Epithelial cell of esophagus (primary cell): ENCODE data around the gene PLRG1.

Experiments
- DNase-seq: peaks from one replicate; pipeline ENCODE4 v3.0.0; 2010; ENCODE audit warnings: low read depth
- H3K4me3 ChIP-seq: 2 replicates; pipeline ENCODE4 v1.5.1; 2011; ENCODE audit warnings: mild to moderate bottlenecking, low read length, control low read depth
- TF ChIP-seq, protein P1 (sequence below): IDR thresholded peaks from 2 replicates; pipeline ENCODE4 v1.5.1; 2011; ENCODE audit warnings: low read depth, mild to moderate bottlenecking, low read length, control low read depth, inconsistent platforms; ENCODE audit not compliant: insufficient read depth; ENCODE audit errors: missing control alignments

PLRG1 gene

DNA sequence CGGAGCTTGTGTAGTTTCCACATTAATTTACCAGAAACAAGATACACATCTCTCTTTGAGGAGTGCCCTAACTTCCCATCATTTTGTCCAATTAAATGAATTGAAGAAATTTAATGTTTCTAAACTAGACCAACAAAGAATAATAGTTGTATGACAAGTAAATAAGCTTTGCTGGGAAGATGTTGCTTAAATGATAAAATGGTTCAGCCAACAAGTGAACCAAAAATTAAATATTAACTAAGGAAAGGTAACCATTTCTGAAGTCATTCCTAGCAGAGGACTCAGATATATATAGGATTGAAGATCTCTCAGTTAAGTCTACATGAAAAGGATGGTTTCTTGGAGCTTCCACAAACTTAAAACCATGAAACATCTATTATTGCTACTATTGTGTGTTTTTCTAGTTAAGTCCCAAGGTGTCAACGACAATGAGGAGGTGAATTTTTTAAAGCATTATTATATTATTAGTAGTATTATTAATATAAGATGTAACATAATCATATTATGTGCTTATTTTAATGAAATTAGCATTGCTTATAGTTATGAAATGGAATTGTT, 12.6 kb upstream of the PLRG1 start, which contains the start of gene FGB:
TSS of gene FGB (plus strand) at position 315 of the 558 bp plus-strand sequence. CDS start at position 323, 8 bp downstream.
- H3K4me3 ChIP-seq, result no peak within 1 kb of the TSS
- TF ChIP-seq, protein P1, sequence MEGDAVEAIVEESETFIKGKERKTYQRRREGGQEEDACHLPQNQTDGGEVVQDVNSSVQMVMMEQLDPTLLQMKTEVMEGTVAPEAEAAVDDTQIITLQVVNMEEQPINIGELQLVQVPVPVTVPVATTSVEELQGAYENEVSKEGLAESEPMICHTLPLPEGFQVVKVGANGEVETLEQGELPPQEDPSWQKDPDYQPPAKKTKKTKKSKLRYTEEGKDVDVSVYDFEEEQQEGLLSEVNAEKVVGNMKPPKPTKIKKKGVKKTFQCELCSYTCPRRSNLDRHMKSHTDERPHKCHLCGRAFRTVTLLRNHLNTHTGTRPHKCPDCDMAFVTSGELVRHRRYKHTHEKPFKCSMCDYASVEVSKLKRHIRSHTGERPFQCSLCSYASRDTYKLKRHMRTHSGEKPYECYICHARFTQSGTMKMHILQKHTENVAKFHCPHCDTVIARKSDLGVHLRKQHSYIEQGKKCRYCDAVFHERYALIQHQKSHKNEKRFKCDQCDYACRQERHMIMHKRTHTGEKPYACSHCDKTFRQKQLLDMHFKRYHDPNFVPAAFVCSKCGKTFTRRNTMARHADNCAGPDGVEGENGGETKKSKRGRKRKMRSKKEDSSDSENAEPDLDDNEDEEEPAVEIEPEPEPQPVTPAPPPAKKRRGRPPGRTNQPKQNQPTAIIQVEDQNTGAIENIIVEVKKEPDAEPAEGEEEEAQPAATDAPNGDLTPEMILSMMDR, result no peak
- DNase-seq, result no peak

DNA sequence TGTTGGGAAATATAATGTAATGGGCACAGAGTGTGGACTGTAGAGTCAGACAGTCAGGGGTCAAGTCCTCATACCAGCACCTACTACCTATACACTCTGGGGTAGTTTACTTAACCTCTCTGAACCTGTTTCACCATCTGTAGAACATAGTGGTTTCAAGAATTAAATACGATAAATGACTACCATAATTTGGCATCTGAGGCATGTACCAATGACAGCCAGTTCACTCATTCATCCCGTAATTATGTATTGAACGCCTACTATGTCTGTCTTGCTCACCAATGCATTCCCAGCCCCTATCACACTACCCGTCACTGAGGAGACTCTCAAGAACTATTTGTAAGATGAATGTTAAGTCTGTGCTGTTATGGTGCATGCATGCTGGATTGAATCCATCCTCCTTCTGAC, 10.6 kb upstream of the PLRG1 start:
- TF ChIP-seq, protein P1, result no peak
- H3K4me3 ChIP-seq, result no peak overlapping the region
- peak; percentile 83 for DNase-seq

DNA sequence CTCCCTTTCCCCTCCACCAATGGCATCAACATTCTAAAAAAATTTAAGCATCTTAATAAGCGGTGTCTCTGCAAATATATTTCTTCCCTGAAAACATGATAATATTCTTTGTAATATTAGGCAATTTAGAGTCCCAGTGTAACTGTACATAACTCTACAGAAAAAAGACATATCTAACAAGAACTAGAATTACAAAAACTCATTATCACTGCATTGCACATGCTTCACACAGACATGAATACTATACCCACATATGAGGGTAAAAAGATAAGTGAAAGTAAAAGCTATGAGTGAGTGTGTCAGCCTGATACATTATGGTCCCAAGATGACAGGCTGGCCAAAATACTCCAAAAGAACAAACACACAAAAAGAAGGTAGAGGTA, 10.2 kb upstream of the PLRG1 start:
- no peak for DNase-seq
- no peak overlapping the region for H3K4me3 ChIP-seq
- TF ChIP-seq, protein P1, result no peak

DNA sequence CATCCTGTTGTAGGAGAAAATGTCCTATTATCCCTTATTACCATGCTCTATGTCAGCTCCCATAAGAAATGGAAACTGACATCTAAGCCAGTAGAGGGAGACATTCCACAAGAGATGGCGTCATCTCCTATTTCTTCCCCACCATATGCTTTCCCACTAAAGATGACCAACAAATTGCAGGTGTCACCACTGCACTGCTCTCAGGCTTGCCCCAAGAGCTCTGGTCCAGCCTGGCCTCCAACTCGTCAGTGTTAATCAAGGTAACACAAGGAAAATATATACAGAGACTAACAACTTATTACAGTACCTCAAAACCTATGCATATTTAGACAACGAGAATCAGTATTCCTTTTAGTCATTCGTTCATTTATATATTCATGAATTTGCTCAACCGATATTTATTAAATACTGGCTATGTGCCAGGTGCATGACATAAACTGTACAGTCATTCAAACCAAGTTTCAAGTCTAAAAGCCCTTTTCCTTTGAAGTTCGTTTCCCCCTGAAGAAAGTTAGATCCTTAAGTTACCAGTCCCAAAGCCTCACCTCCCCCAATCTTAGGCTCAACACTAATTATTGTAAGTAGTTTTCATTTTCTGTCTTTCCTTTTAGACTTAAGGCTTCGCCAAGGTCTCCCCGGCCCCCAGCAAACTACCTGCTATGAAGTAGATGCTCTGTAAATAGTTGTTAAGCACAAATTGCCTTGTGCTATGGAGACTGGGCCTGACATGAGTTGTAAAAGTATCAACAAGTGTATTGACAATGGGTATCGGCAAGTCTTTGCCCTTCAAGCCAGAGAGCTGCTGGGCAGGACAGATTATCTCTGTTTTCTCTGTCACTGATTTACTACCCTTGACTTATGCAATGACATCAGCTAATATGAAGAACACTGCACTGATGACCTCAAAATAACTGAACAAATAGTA, 9.6 kb upstream of the PLRG1 start:
- DNase-seq, result peak; percentile 76
- TF ChIP-seq, protein P1, result peak; percentile 78
- no peak overlapping the region for H3K4me3 ChIP-seq

DNA sequence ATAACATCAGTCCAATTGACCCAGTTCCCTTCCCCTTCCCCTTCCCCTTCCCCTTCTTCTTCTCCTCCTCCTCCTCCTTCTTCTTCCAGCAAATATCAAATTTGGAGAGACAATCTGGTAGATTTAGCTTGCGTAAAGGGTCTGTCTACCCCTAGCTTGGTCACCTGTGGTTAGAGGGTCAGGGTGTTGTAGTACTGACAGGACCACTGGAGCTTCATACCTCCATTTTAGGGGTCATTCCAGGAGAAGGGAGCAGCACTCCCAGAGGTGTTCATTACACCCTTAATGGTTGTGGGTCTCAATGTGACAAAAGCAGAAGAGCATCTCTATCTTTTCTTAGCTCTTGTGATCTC, 8.9 kb upstream of the PLRG1 start:
- TF ChIP-seq, protein P1, result no peak
- DNase-seq, result no peak
- H3K4me3 ChIP-seq, result no peak overlapping the region

DNA sequence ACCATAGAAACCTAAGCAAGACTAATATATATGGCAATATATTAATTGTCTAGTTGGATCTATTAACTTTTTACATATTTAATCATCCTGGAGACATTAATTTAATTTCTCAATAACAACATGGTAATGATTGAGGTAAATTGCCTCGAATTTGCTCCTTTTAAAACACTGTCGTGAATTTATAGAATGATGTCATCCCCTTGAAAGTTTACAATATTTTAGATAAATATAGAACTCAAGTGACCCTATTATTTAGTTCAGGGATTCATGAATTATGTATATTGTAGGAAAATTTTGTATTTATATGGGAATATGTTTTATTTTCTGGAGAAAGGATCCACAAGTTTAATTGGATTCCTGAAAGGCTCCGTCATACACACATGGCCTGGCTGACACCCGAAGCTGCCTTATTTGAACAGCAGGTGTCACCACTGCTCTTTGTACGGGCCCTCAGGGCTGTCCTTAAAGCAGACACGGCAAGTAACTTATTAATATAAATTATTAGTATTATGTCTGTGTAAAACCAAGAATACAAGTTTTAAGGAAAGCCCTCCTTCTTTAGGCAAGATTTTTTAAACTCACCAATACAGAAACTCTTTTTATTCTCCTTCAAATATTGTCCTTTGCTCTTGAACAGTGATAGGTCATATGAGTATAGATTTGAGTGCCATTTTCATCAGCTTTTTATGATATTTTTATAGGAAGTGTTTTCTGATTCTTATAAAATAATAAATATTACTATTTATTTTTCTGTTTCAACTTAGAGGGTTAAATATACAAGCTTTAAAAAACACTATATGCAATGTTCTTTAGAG, 1.9 kb upstream of the PLRG1 start:
- peak; percentile 88 for DNase-seq
- TF ChIP-seq, protein P1, result peak; percentile 86
- H3K4me3 ChIP-seq, result no peak overlapping the region
